GM12864 (cell line): ENCODE data around the gene CEP350.

Source experiments
- DNase-seq: peaks from one replicate; pipeline ENCODE4 v3.0.0-alpha.2; 2011; ENCODE audit warnings: low read depth
- H3K4me3 ChIP-seq: 2 replicates; pipeline ENCODE4 v1.5.1; 2011; ENCODE audit warnings: mild to moderate bottlenecking, low read depth, low read length, control low read depth
- TF ChIP-seq, protein P1 (sequence below): IDR thresholded peaks from 2 replicates; pipeline ENCODE4 v1.5.1; 2011; ENCODE audit warnings: low read depth, mild to moderate bottlenecking, moderate library complexity, low read length, control low read depth, inconsistent platforms; ENCODE audit errors: missing control alignments

CEP350 gene

DNA sequence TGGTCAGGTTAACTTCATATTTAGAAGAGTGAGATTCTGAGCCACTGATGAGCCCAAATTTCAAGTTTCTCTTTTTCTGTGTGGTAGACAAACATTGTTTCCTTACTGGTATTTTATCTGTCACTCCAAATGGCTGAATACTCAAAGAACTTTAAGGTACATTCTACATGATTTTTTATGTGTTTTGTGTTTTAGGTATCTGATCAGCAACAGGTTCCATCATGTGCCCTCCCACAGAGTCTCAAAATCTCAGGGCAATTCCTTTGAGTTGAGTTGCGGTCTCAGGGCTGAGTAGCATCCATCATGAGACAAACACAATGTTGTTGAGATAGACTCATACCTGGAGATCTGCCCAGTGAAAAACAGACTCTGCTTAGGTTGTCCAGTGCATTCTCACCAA lies 14.7 kb upstream of the CEP350 start:
- TF ChIP-seq, protein P1, sequence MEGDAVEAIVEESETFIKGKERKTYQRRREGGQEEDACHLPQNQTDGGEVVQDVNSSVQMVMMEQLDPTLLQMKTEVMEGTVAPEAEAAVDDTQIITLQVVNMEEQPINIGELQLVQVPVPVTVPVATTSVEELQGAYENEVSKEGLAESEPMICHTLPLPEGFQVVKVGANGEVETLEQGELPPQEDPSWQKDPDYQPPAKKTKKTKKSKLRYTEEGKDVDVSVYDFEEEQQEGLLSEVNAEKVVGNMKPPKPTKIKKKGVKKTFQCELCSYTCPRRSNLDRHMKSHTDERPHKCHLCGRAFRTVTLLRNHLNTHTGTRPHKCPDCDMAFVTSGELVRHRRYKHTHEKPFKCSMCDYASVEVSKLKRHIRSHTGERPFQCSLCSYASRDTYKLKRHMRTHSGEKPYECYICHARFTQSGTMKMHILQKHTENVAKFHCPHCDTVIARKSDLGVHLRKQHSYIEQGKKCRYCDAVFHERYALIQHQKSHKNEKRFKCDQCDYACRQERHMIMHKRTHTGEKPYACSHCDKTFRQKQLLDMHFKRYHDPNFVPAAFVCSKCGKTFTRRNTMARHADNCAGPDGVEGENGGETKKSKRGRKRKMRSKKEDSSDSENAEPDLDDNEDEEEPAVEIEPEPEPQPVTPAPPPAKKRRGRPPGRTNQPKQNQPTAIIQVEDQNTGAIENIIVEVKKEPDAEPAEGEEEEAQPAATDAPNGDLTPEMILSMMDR = no peak
- H3K4me3 ChIP-seq = no peak overlapping the region
- DNase-seq = no peak

DNA sequence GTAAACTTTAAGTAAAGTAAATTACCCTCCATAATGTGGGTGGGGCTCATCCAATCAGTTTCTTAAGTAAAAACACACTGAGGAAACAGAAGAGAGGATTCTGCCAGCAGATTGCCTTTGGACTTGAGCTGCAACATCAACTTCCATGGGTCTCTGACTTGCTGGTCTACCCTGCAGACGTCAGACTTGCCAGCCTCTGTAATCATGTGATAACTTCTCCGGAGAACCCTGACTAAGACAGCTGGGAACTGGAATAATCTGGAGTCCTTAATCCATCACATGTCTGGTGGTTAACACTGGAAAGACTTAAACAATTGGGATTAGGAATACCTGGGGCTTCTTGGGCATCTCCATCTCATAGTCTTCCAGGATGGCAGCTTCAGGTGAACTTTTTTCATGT lies 13.2 kb upstream of the CEP350 start:
- TF ChIP-seq, protein P1 = no peak
- H3K4me3 ChIP-seq = no peak overlapping the region
- no peak for DNase-seq

DNA sequence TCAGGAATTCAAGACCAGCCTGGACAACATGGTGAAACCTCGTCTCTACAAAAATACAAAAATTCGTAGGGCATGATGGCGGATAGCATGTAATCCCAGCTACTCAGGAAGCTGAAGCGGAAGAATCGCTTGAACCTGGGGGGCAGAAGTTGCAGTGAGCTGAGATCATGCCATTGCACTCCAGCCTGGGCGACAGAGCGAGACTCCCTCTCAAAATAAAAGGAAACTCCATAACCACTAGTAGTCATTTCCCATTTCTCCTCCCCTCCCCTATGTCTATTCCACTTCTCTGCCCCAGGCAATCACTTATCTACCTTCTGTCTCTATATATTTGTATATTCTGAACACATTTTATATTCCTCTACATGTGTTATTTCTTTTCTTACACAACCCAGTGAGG lies 4.0 kb upstream of the CEP350 start:
- TF ChIP-seq, protein P1 = no peak
- no peak for DNase-seq
- no peak overlapping the region for H3K4me3 ChIP-seq

DNA sequence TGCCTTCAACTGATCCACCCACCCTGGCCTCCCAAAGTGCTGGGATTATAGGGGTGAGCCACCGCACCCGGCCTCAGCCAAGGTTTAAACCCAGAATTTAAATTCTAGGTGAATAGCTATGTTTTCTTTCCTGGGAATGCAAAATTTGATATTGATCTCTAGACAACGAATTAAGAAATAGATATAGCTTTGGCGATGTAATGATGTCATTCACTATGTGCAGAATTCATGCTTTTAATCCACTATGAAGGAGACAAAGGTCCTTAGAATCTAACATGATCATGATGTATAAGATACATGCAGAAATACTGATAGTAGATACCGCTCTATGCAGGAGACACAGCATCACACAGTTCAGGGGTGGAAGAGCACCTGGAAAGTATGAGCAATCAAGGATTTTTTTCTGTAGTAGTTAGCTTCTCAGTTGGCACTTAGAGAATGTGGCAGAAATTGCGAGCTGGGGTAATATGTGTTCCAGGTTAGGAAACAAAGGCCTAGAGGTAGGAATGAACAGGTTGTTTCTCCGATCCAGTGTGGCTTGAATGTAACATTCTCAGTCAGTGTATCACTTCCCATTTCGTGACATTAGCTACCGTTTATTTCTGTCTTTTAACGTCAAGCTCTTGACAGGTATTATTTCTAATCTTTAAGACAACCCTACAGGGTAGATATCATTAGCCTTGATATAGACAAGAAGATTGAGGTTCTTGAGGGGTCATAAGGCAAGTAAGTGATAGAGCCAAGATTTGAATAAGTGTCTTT lies 3.0 kb upstream of the CEP350 start:
- TF ChIP-seq, protein P1 = no peak
- H3K4me3 ChIP-seq = no peak overlapping the region

DNA sequence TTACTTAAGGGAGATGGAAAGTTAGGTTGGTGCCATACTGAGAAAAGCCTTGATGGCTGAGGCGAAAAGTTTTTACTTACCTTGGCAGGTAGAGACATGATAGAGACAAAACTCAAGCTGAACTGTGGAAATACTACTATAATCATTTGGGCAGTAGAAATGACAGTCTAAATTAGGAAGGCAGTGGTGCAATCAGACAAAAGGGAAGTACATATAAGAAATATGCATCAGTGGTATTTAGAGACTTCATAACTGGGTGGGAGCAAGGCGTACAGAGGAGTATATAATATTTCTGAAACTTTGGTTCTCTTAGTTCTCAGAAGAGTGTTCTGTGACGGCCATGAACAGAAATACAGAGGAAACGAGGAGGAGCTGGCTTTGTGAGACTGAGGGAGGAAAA lies 2.4 kb upstream of the CEP350 start:
- TF ChIP-seq, protein P1 = no peak

More for the DNA sequence above, 3.0 kb upstream of the CEP350 start:
- DNase-seq = no peak

DNA sequence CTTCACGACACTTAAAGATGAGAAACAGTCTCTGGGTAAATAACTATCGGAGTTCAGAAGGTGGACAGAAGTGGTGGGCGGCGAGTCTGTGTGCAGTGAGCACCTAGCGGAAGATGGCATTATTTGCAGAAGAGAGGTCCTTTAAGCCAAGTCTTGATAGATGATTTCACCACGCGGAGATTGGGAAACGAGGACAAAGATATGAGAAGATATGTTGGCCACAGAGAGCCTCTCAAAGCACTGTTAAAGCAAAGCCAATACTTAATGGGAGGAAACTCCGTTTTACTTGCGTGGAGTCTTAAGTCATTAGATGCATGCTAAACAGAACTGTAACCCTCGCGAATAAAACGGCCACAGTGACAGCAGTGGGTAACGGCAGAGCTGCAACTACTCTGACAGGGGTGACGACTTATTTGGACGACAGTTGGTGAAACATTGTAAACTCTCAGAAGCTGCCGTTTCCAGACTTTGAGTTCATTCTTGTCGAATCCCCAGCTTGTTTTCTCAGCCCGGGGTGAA lies 577 bp upstream of the CEP350 start:
- TF ChIP-seq, protein P1 = peak; percentile 43
- H3K4me3 ChIP-seq = peak overlapping the region; percentile 76
- no peak for DNase-seq

More for the DNA sequence above, 2.4 kb upstream of the CEP350 start:
- no peak for DNase-seq
- H3K4me3 ChIP-seq = no peak overlapping the region

DNA sequence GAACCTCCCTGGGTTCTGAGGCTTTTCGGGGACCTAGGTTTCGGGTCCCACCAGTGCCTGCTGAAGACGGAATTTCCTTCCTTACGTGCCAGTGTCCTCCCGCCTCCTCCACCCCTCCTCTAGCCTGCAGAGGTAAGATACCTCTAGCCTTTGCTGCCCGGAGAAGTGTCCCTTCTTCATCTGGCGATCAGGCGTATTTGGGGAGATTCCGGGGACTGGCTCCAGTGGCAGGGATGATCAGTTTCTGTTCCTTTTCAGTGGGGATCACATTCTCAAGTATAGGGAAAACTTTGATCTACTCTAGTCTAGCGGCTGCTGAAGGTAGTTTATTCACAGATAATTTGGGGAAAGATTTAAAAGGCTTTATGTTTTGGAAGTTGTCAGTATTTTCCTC lies 674 bp downstream of the CEP350 start:
- TF ChIP-seq, protein P1 = no peak
- H3K4me3 ChIP-seq = peak overlapping the region; percentile 76
- DNase-seq = no peak
